ENCODE data around the gene LAMA3.

GRCh38 chr18:23998820-23999219 is 309.6 kb downstream of the LAMA3 start:
- TF ChIP-seq EZH2phosphoT487 (IDR thresholded peaks at IDR 0.05), result no peak
- TF ChIP-seq, protein P1, sequence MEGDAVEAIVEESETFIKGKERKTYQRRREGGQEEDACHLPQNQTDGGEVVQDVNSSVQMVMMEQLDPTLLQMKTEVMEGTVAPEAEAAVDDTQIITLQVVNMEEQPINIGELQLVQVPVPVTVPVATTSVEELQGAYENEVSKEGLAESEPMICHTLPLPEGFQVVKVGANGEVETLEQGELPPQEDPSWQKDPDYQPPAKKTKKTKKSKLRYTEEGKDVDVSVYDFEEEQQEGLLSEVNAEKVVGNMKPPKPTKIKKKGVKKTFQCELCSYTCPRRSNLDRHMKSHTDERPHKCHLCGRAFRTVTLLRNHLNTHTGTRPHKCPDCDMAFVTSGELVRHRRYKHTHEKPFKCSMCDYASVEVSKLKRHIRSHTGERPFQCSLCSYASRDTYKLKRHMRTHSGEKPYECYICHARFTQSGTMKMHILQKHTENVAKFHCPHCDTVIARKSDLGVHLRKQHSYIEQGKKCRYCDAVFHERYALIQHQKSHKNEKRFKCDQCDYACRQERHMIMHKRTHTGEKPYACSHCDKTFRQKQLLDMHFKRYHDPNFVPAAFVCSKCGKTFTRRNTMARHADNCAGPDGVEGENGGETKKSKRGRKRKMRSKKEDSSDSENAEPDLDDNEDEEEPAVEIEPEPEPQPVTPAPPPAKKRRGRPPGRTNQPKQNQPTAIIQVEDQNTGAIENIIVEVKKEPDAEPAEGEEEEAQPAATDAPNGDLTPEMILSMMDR (IDR thresholded peaks at IDR 0.05), result no peak

Measured in neural progenitor cell (in vitro differentiated cells).